Hepatocyte (in vitro differentiated cells): ENCODE results near the gene PIWIL4.

Experiments
- EZH2 ChIP-seq: fragments of 200-600 bp; sonication (generic); IDR thresholded peaks from 2 replicates; pipeline ENCODE4 v1.6.1; 2016; ENCODE audit warnings: antibody characterized with exemption, mild to moderate bottlenecking, borderline replicate concordance
- TF ChIP-seq, protein P1 (sequence below): fragments of 200-600 bp; sonication (generic); IDR thresholded peaks from 2 replicates; pipeline ENCODE4 v1.5.1; 2016; ENCODE audit warnings: antibody characterized with exemption, mild to moderate bottlenecking; ENCODE audit not compliant: poor library complexity

DNA sequence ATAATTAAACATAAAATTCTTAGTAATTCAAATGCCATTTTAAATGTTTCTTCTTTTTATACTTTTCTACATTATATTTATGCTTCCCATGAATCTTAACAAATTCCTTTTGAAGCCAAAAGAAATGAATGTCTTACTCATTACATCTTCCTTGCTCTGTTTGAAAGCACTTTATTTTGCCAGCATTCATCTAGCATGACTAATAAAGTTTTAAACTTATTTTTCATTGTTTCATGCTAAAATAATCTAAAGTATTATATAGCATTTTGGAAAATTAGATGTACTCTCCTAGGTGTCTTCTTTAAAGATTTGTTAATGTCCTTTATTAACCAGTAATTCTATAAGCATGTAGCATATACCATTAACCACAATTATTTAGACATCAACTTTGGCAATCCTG, 9.7 kb upstream of the PIWIL4 start:
- TF ChIP-seq EZH2, result no peak
- TF ChIP-seq, protein P1, sequence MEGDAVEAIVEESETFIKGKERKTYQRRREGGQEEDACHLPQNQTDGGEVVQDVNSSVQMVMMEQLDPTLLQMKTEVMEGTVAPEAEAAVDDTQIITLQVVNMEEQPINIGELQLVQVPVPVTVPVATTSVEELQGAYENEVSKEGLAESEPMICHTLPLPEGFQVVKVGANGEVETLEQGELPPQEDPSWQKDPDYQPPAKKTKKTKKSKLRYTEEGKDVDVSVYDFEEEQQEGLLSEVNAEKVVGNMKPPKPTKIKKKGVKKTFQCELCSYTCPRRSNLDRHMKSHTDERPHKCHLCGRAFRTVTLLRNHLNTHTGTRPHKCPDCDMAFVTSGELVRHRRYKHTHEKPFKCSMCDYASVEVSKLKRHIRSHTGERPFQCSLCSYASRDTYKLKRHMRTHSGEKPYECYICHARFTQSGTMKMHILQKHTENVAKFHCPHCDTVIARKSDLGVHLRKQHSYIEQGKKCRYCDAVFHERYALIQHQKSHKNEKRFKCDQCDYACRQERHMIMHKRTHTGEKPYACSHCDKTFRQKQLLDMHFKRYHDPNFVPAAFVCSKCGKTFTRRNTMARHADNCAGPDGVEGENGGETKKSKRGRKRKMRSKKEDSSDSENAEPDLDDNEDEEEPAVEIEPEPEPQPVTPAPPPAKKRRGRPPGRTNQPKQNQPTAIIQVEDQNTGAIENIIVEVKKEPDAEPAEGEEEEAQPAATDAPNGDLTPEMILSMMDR, result no peak
